GM12872 (cell line): ENCODE results near the gene RANBP9.

ENCODE experiments used
- TF ChIP-seq, protein P1 (sequence below): IDR thresholded peaks from 3 replicates; pipeline ENCODE4 v1.5.1; 2011; ENCODE audit warnings: low read depth, mild to moderate bottlenecking, low read length, moderate library complexity; ENCODE audit not compliant: insufficient read depth

The RANBP9 gene

GRCh38 chr6:13614126-13614925, 97.3 kb downstream of the RANBP9 start:
- TF ChIP-seq, protein P1, sequence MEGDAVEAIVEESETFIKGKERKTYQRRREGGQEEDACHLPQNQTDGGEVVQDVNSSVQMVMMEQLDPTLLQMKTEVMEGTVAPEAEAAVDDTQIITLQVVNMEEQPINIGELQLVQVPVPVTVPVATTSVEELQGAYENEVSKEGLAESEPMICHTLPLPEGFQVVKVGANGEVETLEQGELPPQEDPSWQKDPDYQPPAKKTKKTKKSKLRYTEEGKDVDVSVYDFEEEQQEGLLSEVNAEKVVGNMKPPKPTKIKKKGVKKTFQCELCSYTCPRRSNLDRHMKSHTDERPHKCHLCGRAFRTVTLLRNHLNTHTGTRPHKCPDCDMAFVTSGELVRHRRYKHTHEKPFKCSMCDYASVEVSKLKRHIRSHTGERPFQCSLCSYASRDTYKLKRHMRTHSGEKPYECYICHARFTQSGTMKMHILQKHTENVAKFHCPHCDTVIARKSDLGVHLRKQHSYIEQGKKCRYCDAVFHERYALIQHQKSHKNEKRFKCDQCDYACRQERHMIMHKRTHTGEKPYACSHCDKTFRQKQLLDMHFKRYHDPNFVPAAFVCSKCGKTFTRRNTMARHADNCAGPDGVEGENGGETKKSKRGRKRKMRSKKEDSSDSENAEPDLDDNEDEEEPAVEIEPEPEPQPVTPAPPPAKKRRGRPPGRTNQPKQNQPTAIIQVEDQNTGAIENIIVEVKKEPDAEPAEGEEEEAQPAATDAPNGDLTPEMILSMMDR: no peak

GRCh38 chr6:13613029-13613594, 98.5 kb downstream of the RANBP9 start:
- TF ChIP-seq, protein P1: no peak

DNA sequence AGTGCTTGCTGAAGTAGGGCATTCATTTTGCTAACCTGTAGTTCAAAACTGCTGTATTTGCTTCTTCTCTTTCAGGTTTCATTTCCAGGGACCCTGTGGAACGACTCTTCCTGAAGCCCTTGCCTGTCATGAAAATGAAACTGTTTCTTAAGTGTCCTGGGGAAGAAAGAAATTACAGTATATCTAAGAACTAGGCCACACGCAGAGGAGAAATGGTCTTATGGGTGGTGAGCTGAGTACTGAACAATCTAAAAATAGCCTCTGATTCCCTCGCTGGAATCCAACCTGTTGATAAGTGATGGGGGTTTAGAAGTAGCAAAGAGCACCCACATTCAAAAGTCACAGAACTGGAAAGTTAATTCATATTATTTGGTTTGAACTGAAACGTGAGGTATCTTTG, 99.9 kb downstream of the RANBP9 start:
- TF ChIP-seq, protein P1: no peak

- TF ChIP-seq, protein P1: no peak
Measured at GRCh38 chr6:13605634-13606033, 106.0 kb downstream of the RANBP9 start.

- TF ChIP-seq, protein P1: no peak
Measured at GRCh38 chr6:13604546-13605416, 106.9 kb downstream of the RANBP9 start.

DNA sequence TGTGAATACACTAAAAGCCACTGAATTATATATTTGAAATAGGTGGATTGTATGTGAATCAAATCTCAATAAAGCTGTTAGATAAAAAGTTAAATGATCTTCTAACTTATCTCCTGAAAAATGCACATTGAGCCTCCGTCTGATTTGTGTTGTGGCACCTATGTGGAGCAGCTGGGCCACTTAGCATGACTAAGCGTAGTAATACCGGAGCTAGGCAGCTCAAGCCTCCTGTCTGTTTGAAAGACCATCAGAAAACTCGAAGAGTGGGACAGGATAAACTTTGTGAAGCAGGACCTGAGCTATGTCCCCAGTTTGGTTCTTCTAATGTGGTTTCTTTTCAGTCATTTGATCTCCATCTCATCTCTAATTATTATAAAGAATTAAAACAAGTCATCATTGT, 107.5 kb downstream of the RANBP9 start:
- TF ChIP-seq, protein P1: no peak

GRCh38 chr6:13600036-13600435, 111.6 kb downstream of the RANBP9 start:
- TF ChIP-seq, protein P1: no peak
